ENCODE data around the gene NAALADL2.

- no peak for TF ChIP-seq CTCF (IDR thresholded peaks at IDR 0.05 in 2 of 3, conservative IDR thresholded peaks at IDR 0.05 in 1 of 3; ENCODE audit: insufficient read depth in 2 of 3, low read depth in 1 of 3, low read length in 3 of 3)
- no peak for TF ChIP-seq TEAD4 (IDR thresholded peaks at IDR 0.05; ENCODE audit: low read length)
- TF ChIP-seq TEAD4 (CRISPR knock-in tag; IDR thresholded peaks at IDR 0.05; ENCODE audit: borderline replicate concordance), result no peak
- no peak for TF ChIP-seq RB1 (IDR thresholded peaks at IDR 0.05; ENCODE audit: low read depth)
- TF ChIP-seq POLR2AphosphoS5 (IDR thresholded peaks at IDR 0.05; ENCODE audit: control insufficient read depth, insufficient read depth, low read depth, low read length), result no peak
Measured at GRCh38 chr3:175608356-175608755, 749.2 kb downstream of the NAALADL2 start.
